GM18526 (cell line): ENCODE results near the gene C5orf46.

ENCODE experiments used
- POLR2A ChIP-seq: IDR thresholded peaks from 3 replicates; pipeline ENCODE4 v1.6.1; 2011; ENCODE audit not compliant: insufficient read length; ENCODE audit errors: extremely low read depth

The C5orf46 gene

GRCh38 chr5:147874910-147875367 lies 31.4 kb downstream of the C5orf46 start:
- TF ChIP-seq POLR2A = no peak

- no peak for TF ChIP-seq POLR2A
Observed at GRCh38 chr5:147869112-147869511, 37.2 kb downstream of the C5orf46 start.

GRCh38 chr5:147863454-147864158 lies 42.7 kb downstream of the C5orf46 start:
- no peak for TF ChIP-seq POLR2A

- TF ChIP-seq POLR2A = no peak
Observed at GRCh38 chr5:147860641-147861025, 45.7 kb downstream of the C5orf46 start.

- TF ChIP-seq POLR2A = no peak
Observed at GRCh38 chr5:147859962-147860640, 46.2 kb downstream of the C5orf46 start.

GRCh38 chr5:147858565-147858964 lies 47.8 kb downstream of the C5orf46 start:
- TF ChIP-seq POLR2A = no peak

GRCh38 chr5:147857302-147858129 lies 48.8 kb downstream of the C5orf46 start:
- no peak for TF ChIP-seq POLR2A

GRCh38 chr5:147856801-147857200 lies 49.5 kb downstream of the C5orf46 start:
- TF ChIP-seq POLR2A = no peak

GRCh38 chr5:147855774-147856069 lies 50.6 kb downstream of the C5orf46 start:
- no peak for TF ChIP-seq POLR2A

GRCh38 chr5:147854894-147855773 lies 51.2 kb downstream of the C5orf46 start:
- TF ChIP-seq POLR2A = no peak

- TF ChIP-seq POLR2A = no peak
Observed at GRCh38 chr5:147854331-147854730, 52.0 kb downstream of the C5orf46 start.

GRCh38 chr5:147853372-147853987 lies 52.9 kb downstream of the C5orf46 start:
- no peak for TF ChIP-seq POLR2A

GRCh38 chr5:147852365-147852764 lies 54.0 kb downstream of the C5orf46 start:
- TF ChIP-seq POLR2A = no peak

GRCh38 chr5:147851578-147851977 lies 54.8 kb downstream of the C5orf46 start:
- TF ChIP-seq POLR2A = no peak

- no peak for TF ChIP-seq POLR2A
Observed at GRCh38 chr5:147849226-147849625, 57.1 kb downstream of the C5orf46 start.
